ENCODE data around the gene DDX11. TPM values are rescaled to one million over a fixed set of nuclear protein-coding genes. Genes with fewer than 3 reads are reported as not detected.

DDX11 gene
- total RNA-seq, 1 donor from 2014 or later, result 12.8 TPM

- Histone ChIP-seq H3K4me3 (ENCODE audit: insufficient read depth, low read depth, low read length) (no peak overlapping the region), H3K9me3 (ENCODE audit: insufficient read depth, low read depth, low read length) (no peaks in the 10 kb centered on the region), H3K36me3 (ENCODE audit: insufficient read depth, low read length) (no peaks in the 10 kb centered on the region), H4K20me1 (ENCODE audit: insufficient read depth, low read length) (no peaks in the 10 kb centered on the region), H3K4me2 (ENCODE audit: low read length) (no peak overlapping the region), H3K4me1 (ENCODE audit: insufficient read depth, low read length) (no peaks in the 10 kb centered on the region), H2AFZ (ENCODE audit: low read depth, low read length) (no peak overlapping the region), H3K9ac (ENCODE audit: low read length) (no peak overlapping the region), H3K27me3 (ENCODE audit: insufficient read depth, low read length) (peaks cover 8% of the 10 kb centered on the region), H3K27ac (ENCODE audit: low read depth, low read length) (no peak overlapping the region), H3K79me2 (ENCODE audit: insufficient read depth, low read length) (no peaks in the 10 kb centered on the region)
- H3K36me3 Mint-ChIP-seq (ENCODE audit: low read depth, unreplicated experiment), result no peaks in the 10 kb centered on the region
- H3K9me3 Mint-ChIP-seq (ENCODE audit: unreplicated experiment), result peaks cover 4% of the 10 kb centered on the region
- DNase-seq (ENCODE audit: low read depth) (no peak), FAIRE-seq (no peak)
- H3K27me3 Mint-ChIP-seq (ENCODE audit: low read depth, unreplicated experiment), result peaks cover 32% of the 10 kb centered on the region
- H3K27ac Mint-ChIP-seq (ENCODE audit: unreplicated experiment), result no peak overlapping the region
- H3K4me3 Mint-ChIP-seq (ENCODE audit: unreplicated experiment), result no peak overlapping the region
- H3K4me1 Mint-ChIP-seq (ENCODE audit: low read depth, unreplicated experiment), result peaks cover 10% of the 10 kb centered on the region
- no peak for TF ChIP-seq CTCF (IDR thresholded peaks at IDR 0.05; ENCODE audit: insufficient read depth, low read depth, low read length)
- no peak for TF ChIP-seq EZH2 (IDR thresholded peaks at IDR 0.05; ENCODE audit: insufficient read depth, low read length)
Measured at GRCh38 chr12:31033146-31033545, 40.5 kb upstream of the DDX11 start.

- H2AFZ ChIP-seq (ENCODE audit: low read depth, low read length), result no peak overlapping the region
- peaks cover 10% of the 10 kb centered on the region for H3K4me1 Mint-ChIP-seq (ENCODE audit: low read depth, unreplicated experiment)
- no peak for FAIRE-seq
Measured at GRCh38 chr12:31033681-31034080, 40.0 kb upstream of the DDX11 start.

More at GRCh38 chr12:31033681-31034080, 40.0 kb upstream of the DDX11 start:
- no peaks in the 10 kb centered on the region for H3K4me1 ChIP-seq (ENCODE audit: insufficient read depth, low read length)
- no peaks in the 10 kb centered on the region for H4K20me1 ChIP-seq (ENCODE audit: insufficient read depth, low read length)
- Mint-ChIP-seq H3K4me3 (ENCODE audit: unreplicated experiment) (no peak overlapping the region), H3K27ac (ENCODE audit: unreplicated experiment) (no peak overlapping the region), H3K36me3 (ENCODE audit: low read depth, unreplicated experiment) (no peaks in the 10 kb centered on the region), H3K27me3 (ENCODE audit: low read depth, unreplicated experiment) (peaks cover 37% of the 10 kb centered on the region), H3K9me3 (ENCODE audit: unreplicated experiment) (peaks cover 4% of the 10 kb centered on the region)
- H3K27ac ChIP-seq (ENCODE audit: low read depth, low read length), result no peak overlapping the region
- TF ChIP-seq EZH2 (IDR thresholded peaks at IDR 0.05; ENCODE audit: insufficient read depth, low read length) (no peak), CTCF (IDR thresholded peaks at IDR 0.05; ENCODE audit: insufficient read depth, low read depth, low read length) (no peak)
- H3K4me3 ChIP-seq (ENCODE audit: insufficient read depth, low read depth, low read length), result no peak overlapping the region
- H3K36me3 ChIP-seq (ENCODE audit: insufficient read depth, low read length), result no peaks in the 10 kb centered on the region
- DNase-seq (ENCODE audit: low read depth), result no peak
- no peak overlapping the region for H3K9ac ChIP-seq (ENCODE audit: low read length)
- no peaks in the 10 kb centered on the region for H3K79me2 ChIP-seq (ENCODE audit: insufficient read depth, low read length)
- H3K9me3 ChIP-seq (ENCODE audit: insufficient read depth, low read depth, low read length), result no peaks in the 10 kb centered on the region
- H3K4me2 ChIP-seq (ENCODE audit: low read length), result no peak overlapping the region
- peaks cover 8% of the 10 kb centered on the region for H3K27me3 ChIP-seq (ENCODE audit: insufficient read depth, low read length)

All from astrocyte (in vitro differentiated cells and primary cell).